Hepatocyte (in vitro differentiated cells): ENCODE data around the gene HEYL. TPM values are rescaled to one million over a fixed set of nuclear protein-coding genes. Genes with fewer than 3 reads are reported as not detected.

ENCODE experiments used
- DNase-seq: peaks from one replicate; pipeline ENCODE4 v3.0.0-alpha.2; 2016; ENCODE audit warnings: low spot score
- H2AFZ ChIP-seq: fragments of 200-600 bp; sonication (generic); 2 replicates; pipeline ENCODE4 v1.6.0; 2016; ENCODE audit warnings: antibody characterized with exemption, mild to moderate bottlenecking
- H3K27ac ChIP-seq: fragments of 200-600 bp; sonication (generic); 2 replicates; pipeline ENCODE4 v1.5.1; 2016; ENCODE audit warnings: mild to moderate bottlenecking
- H3K27me3 ChIP-seq: fragments of 200-600 bp; sonication (generic); 2 replicates; pipeline ENCODE4 v1.6.1; 2016
- H3K36me3 ChIP-seq: fragments of 200-600 bp; sonication (generic); replicated peaks from 2 replicates; pipeline ENCODE4 v1.5.1; 2016; ENCODE audit warnings: low read depth; ENCODE audit not compliant: insufficient read depth
- H3K4me1 ChIP-seq: fragments of 200-600 bp; sonication (generic); 2 replicates; pipeline ENCODE4 v1.5.1; 2016; ENCODE audit warnings: mild to moderate bottlenecking, moderate library complexity; ENCODE audit not compliant: insufficient read depth
- H3K4me2 ChIP-seq: fragments of 200-600 bp; sonication (generic); 2 replicates; pipeline ENCODE4 v1.6.0; 2016
- H3K4me3 ChIP-seq: fragments of 200-600 bp; sonication (generic); 2 replicates; pipeline ENCODE4 v1.5.1; 2016; ENCODE audit warnings: mild to moderate bottlenecking
- H3K79me2 ChIP-seq: fragments of 200-600 bp; sonication (generic); 2 replicates; pipeline ENCODE4 v1.6.0; 2017; ENCODE audit warnings: mild to moderate bottlenecking
- H3K9me2 ChIP-seq: fragments of 200-600 bp; sonication (generic); replicated peaks from 2 replicates; pipeline ENCODE4 v1.6.0; 2017; ENCODE audit warnings: mild to moderate bottlenecking; ENCODE audit not compliant: insufficient read depth
- H3K9me3 ChIP-seq: fragments of 200-600 bp; sonication (generic); 2 replicates; pipeline ENCODE4 v1.5.1; 2016; ENCODE audit warnings: low read depth, mild to moderate bottlenecking
- H4K20me1 ChIP-seq: fragments of 200-600 bp; sonication (generic); 2 replicates; pipeline ENCODE4 v1.6.0; 2016; ENCODE audit warnings: mild to moderate bottlenecking; ENCODE audit not compliant: insufficient read depth, poor library complexity, severe bottlenecking
- CTCF ChIP-seq: fragments of 200-600 bp; sonication (generic); IDR thresholded peaks from 2 replicates; pipeline ENCODE4 v1.5.1; 2016; ENCODE audit warnings: antibody characterized with exemption, mild to moderate bottlenecking; ENCODE audit not compliant: poor library complexity
- EZH2 ChIP-seq: fragments of 200-600 bp; sonication (generic); IDR thresholded peaks from 2 replicates; pipeline ENCODE4 v1.6.1; 2016; ENCODE audit warnings: antibody characterized with exemption, mild to moderate bottlenecking, borderline replicate concordance
- EZH2phosphoT487 ChIP-seq: fragments of 200-600 bp; sonication (generic); IDR thresholded peaks from one replicate; pipeline ENCODE4 v1.6.1; 2018; ENCODE audit warnings: antibody characterized with exemption, mild to moderate bottlenecking, low read depth, moderate library complexity; ENCODE audit not compliant: unreplicated experiment, severe bottlenecking
- WGBS: methylation state at CpG from one replicate; pipeline ENCODE4 v1.1.6; 2016; ENCODE audit warnings: low lambda C conversion rate; ENCODE audit errors: missing lambda C conversion rate; 5-methylcytosine and 5-hydroxymethylcytosine counted together
- polyA plus RNA-seq: library from polyadenylated mRNA; unstranded; fragments of >200 nt; fragmentation: Nextera tagmentation; extraction: Ambion mirVana; gene quantifications from 2 replicates; pipeline ENCODE4 v1.2.1, GENCODE V29; 2016
- total RNA-seq: library from RNA; depleted of rRNA; stranded (reverse); fragments of >200 nt; gene quantifications from 2 replicates; pipeline ENCODE4 v1.2.3, GENCODE V29; 2014

The HEYL gene
- total RNA-seq, result 9.0 and 10.9 TPM in 2 replicates
- 17.9 and 24.8 TPM in 2 replicates for polyA plus RNA-seq

GRCh38 chr1:39639305-39640130, at the start of gene HEYL:
Gene HEYL (minus strand): TSS chr1:39639643. CDS start chr1:39639625, 18 bp downstream.
- H3K79me2 ChIP-seq, result peaks cover 9% of the 10 kb centered on the region
- peak; percentile 46 for TF ChIP-seq CTCF
- no peak for TF ChIP-seq EZH2phosphoT487
- peak; percentile 48 for TF ChIP-seq EZH2
- peaks cover 46% of the 10 kb centered on the region for H3K27me3 ChIP-seq
- H3K9me3 ChIP-seq, result no peaks in the 10 kb centered on the region
- H3K36me3 ChIP-seq, result no peaks in the 10 kb centered on the region
- H2AFZ ChIP-seq, result peak within 1 kb of the TSS; percentile 61
- peak; percentile 79 for DNase-seq
- H3K9me2 ChIP-seq, result no peaks in the 10 kb centered on the region
- no peaks in the 10 kb centered on the region for H3K4me1 ChIP-seq
- no peaks in the 10 kb centered on the region for H4K20me1 ChIP-seq
- H3K4me3 ChIP-seq, result peak within 1 kb of the TSS; percentile 18
- peak within 1 kb of the TSS; percentile 40 for H3K27ac ChIP-seq
- 10% methylated on average over 49 of the region's 88 CpGs for WGBS
- H3K4me2 ChIP-seq, result peak within 1 kb of the TSS; percentile 83

GRCh38 chr1:39689214-39689613, 49.8 kb upstream of the HEYL start:
- H3K9me2 ChIP-seq, result no peaks in the 10 kb centered on the region

GRCh38 chr1:39688706-39689105, 49.3 kb upstream of the HEYL start:
- 43% methylated on average over 3 of the region's 3 CpGs for WGBS

More at GRCh38 chr1:39689214-39689613, 49.8 kb upstream of the HEYL start:
- H3K27me3 ChIP-seq, result peaks cover 80% of the 10 kb centered on the region
- H3K4me2 ChIP-seq, result no peak overlapping the region
- no peaks in the 10 kb centered on the region for H3K9me3 ChIP-seq
- no peak overlapping the region for H2AFZ ChIP-seq
- H3K79me2 ChIP-seq, result no peaks in the 10 kb centered on the region
- no peak overlapping the region for H3K27ac ChIP-seq
- TF ChIP-seq EZH2phosphoT487, result no peak
- no peak for TF ChIP-seq EZH2
- TF ChIP-seq CTCF, result no peak
- H4K20me1 ChIP-seq, result no peaks in the 10 kb centered on the region
- H3K4me1 ChIP-seq, result peaks cover 13% of the 10 kb centered on the region
- WGBS, result 60% methylated on average over 2 of the region's 2 CpGs
- no peak overlapping the region for H3K4me3 ChIP-seq
- DNase-seq, result no peak
- H3K36me3 ChIP-seq, result no peaks in the 10 kb centered on the region

More at GRCh38 chr1:39688706-39689105, 49.3 kb upstream of the HEYL start:
- H2AFZ ChIP-seq, result no peak overlapping the region
- no peak overlapping the region for H3K27ac ChIP-seq
- H4K20me1 ChIP-seq, result no peaks in the 10 kb centered on the region
- no peaks in the 10 kb centered on the region for H3K36me3 ChIP-seq
- H3K27me3 ChIP-seq, result peaks cover 80% of the 10 kb centered on the region
- DNase-seq, result no peak
- H3K79me2 ChIP-seq, result no peaks in the 10 kb centered on the region
- H3K4me3 ChIP-seq, result no peak overlapping the region
- H3K9me3 ChIP-seq, result no peaks in the 10 kb centered on the region
- TF ChIP-seq CTCF (no peak), EZH2 (no peak), EZH2phosphoT487 (no peak)
- no peak overlapping the region for H3K4me2 ChIP-seq
- no peaks in the 10 kb centered on the region for H3K9me2 ChIP-seq
- peaks cover 13% of the 10 kb centered on the region for H3K4me1 ChIP-seq
